Spleen (tissue), 11 donors: ENCODE results near the gene SEMA5B. TPM values are rescaled to one million over a fixed set of nuclear protein-coding genes. Genes with fewer than 3 reads are reported as not detected.

ENCODE experiments used
- DNase-seq: peaks from one replicate; pipeline ENCODE4 v3.0.0-alpha.2; 2020
- H3K27ac ChIP-seq, 8 donors: fragments of 200-600 bp; sonication (generic) in 7 of 8; 1 replicate in 4 of 8; 2 replicates in 4 of 8; pipeline versions ENCODE4 v1.5.0 to v1.8.0; 2016 to 2021; ENCODE audit warnings: inconsistent platforms in 4 of 8, mild to moderate bottlenecking in 4 of 8, moderate library complexity in 1 of 8
- H3K27me3 ChIP-seq, 7 donors: fragments of 200-600 bp; sonication (generic) in 6 of 7; replicated peaks in 1 of 7; 1 replicate in 4 of 7; 2 replicates in 3 of 7; pipeline versions ENCODE4 v1.5.0 to v1.8.0; 2016 to 2021; ENCODE audit warnings: inconsistent platforms in 3 of 7, mild to moderate bottlenecking in 1 of 7
- H3K36me3 ChIP-seq, 6 donors: fragments of 200-600 bp; sonication (generic) in 5 of 6; 1 replicate in 4 of 6; 2 replicates in 2 of 6; pipeline versions ENCODE4 v1.5.0 to v1.8.0; 2016 to 2021; ENCODE audit warnings: inconsistent platforms in 2 of 6
- H3K4me1 ChIP-seq, 6 donors: fragments of 200-600 bp; sonication (generic) in 5 of 6; 1 replicate in 3 of 6; 2 replicates in 3 of 6; pipeline versions ENCODE4 v1.5.0 to v1.8.0; 2016 to 2021; ENCODE audit warnings: inconsistent platforms in 3 of 6
- H3K4me3 ChIP-seq, 8 donors: fragments of 200-600 bp; sonication (generic) in 7 of 8; 1 replicate in 4 of 8; 2 replicates in 4 of 8; pipeline versions ENCODE4 v1.5.0 to v1.8.0; 2016 to 2021; ENCODE audit warnings: inconsistent platforms in 4 of 8, mild to moderate bottlenecking in 4 of 8, moderate library complexity in 2 of 8
- H3K9me3 ChIP-seq, 8 donors: fragments of 200-600 bp; sonication (generic) in 7 of 8; 1 replicate in 4 of 8; 2 replicates in 4 of 8; pipeline versions ENCODE4 v1.5.0 to v1.8.0; 2016 to 2021; ENCODE audit warnings: inconsistent platforms in 4 of 8
- CTCF ChIP-seq, 11 experiments: fragments of 200-600 bp in 7 of 11; fragments of 450-650 bp in 4 of 11; sonication (generic) in 4 of 11; IDR thresholded peaks in 8 of 11; conservative IDR thresholded peaks in 3 of 11; 1 replicate in 7 of 11; 2 replicates in 4 of 11; pipeline versions ENCODE4 v1.4.0 to v1.8.0; 2016 to 2021; ENCODE audit warnings: antibody characterized with exemption in 11 of 11, inconsistent platforms in 4 of 11, mild to moderate bottlenecking in 1 of 11
- POLR2A ChIP-seq, 3 donors: fragments of 450-650 bp; IDR thresholded peaks; one replicate each; pipeline ENCODE4 v1.5.1; 2017; ENCODE audit warnings: antibody characterized with exemption in 3 of 3, mild to moderate bottlenecking in 1 of 3
- POLR2AphosphoS5 ChIP-seq, 3 donors: sonication (generic); formaldehyde crosslinking; IDR thresholded peaks; one replicate each; pipeline ENCODE4 v1.5.1; 2017; ENCODE audit warnings: antibody characterized with exemption in 3 of 3
- WGBS, 5 donors: extraction: QIAGEN DNeasy Blood & Tissue Kit in 3 of 5; methylation state at CpG; one replicate each; pipeline versions ENCODE4 v1.1.5 to v1.1.7; 2013 to 2018; 5-methylcytosine and 5-hydroxymethylcytosine counted together
- intact Hi-C: fragments of 100-400 bp; cut with DNase I; formaldehyde crosslinking; loops from one replicate; pipeline ENCODE4 v1.15.0; 2023; ENCODE audit warnings: low total_unique reads
- polyA plus RNA-seq, 3 donors: library from polyadenylated mRNA; stranded (reverse); fragments of 200-250 nt; gene quantifications; one replicate each; pipeline ENCODE4 v1.2.1, GENCODE V29; 2013
- total RNA-seq, 7 donors: library from RNA; depleted of rRNA in 3 of 7; stranded (reverse); fragments of >200 nt in 3 of 7; fragmentation: NEBNext Ultra II Directional in 4 of 7; extraction: Animal tissue kit (Norgen Biotek cat#: 25700) in 4 of 7; gene quantifications; one replicate each; pipeline versions ENCODE4 v1.1.0 to v1.2.1, GENCODE V29; 2016 to 2021
- donor health status: healthy with polysubstance abuse.
- donor health status: DM: no; HTN: no; CAD: no; lungs with moderate emphysema.
- donor health status: DM: no; HTN: no; CAD: no.
- donor health status: Bipolar disorder and iron deficiency.
- donor health status: healthy.
- donor health status: DM: no; HTN: no; CAD: no.
- donor health status: DM: yes; HTN: yes; CAD: no.

Gene SEMA5B
- total and polyA plus RNA-seq, 10 donors, result 0.09 to 0.63 (median 0.41) TPM; not detected in 3

DNA sequence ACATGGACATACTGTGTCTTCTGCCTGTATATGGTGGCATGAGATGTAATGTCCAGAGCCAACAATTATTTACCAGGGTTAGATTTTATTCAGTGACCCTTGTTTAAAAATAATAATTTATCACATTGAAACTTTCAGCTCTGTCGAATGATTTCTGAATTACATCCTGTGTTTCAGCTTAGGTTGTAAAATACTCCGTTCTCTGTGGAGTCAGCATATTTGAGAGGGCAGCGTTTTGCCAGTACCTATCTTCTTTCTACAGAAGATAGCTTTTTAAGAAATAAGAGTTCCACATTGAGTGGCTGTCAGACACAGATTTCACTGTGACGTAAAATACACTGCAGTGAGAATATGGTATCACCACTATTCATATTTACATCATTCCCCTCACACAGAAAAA, 147.4 kb downstream of the SEMA5B start:
- intact Hi-C loops, result no loop called here

GRCh38 chr3:122875547-122876127, 151.9 kb downstream of the SEMA5B start:
- Histone ChIP-seq H3K4me1 (peaks cover 0 to 17% (median 2%) of the 10 kb centered on the region in 6 donors), H3K36me3 (peaks cover 0 to 49% (median 6%) of the 10 kb centered on the region in 6 donors), H3K4me3 (no peak overlapping the region), H3K27me3 (no peaks in the 10 kb centered on the region), H3K9me3 (no peaks in the 10 kb centered on the region), H3K27ac (no peak overlapping the region)
- TF ChIP-seq POLR2A (IDR thresholded peaks at IDR 0.05) (no peak), CTCF (IDR thresholded peaks at IDR 0.05 in 8 of 11, conservative IDR thresholded peaks at IDR 0.05 in 3 of 11) (no peak), POLR2AphosphoS5 (IDR thresholded peaks at IDR 0.05) (no peak)
- DNase-seq, result no peak
- intact Hi-C loops, result no loop called here

More for the DNA sequence above, 147.4 kb downstream of the SEMA5B start:
- no peak overlapping the region for H3K27ac ChIP-seq
- TF ChIP-seq CTCF (IDR thresholded peaks at IDR 0.05 in 8 of 11, conservative IDR thresholded peaks at IDR 0.05 in 3 of 11), result no peak
- TF ChIP-seq POLR2AphosphoS5 (IDR thresholded peaks at IDR 0.05), result no peak
- TF ChIP-seq POLR2A (IDR thresholded peaks at IDR 0.05), result no peak
- peaks cover 0 to 17% (median 2%) of the 10 kb centered on the region in 6 donors for H3K4me1 ChIP-seq
- 78 to 88% (median 86%) methylated on average over 4 of the region's 4 CpGs for WGBS, 5 donors
- no peak for DNase-seq
- H3K36me3 ChIP-seq, result peaks cover 0 to 46% (median 0%) of the 10 kb centered on the region in 6 donors
- H3K4me3 ChIP-seq, result no peak overlapping the region
- H3K9me3 ChIP-seq, result no peaks in the 10 kb centered on the region
- no peaks in the 10 kb centered on the region for H3K27me3 ChIP-seq

GRCh38 chr3:122873741-122874515, 153.6 kb downstream of the SEMA5B start:
- WGBS, 5 donors, result 90 to 94% (median 92%) methylated on average over 9 of the region's 9 CpGs
- H3K9me3 ChIP-seq, result no peaks in the 10 kb centered on the region
- H3K27ac ChIP-seq, result no peak overlapping the region
- H3K4me3 ChIP-seq, result no peak overlapping the region
- intact Hi-C loops, result no loop called here
- no peak for DNase-seq
- H3K36me3 ChIP-seq, result peaks cover 0 to 38% (median 6%) of the 10 kb centered on the region in 6 donors
- peaks cover 0 to 17% (median 2%) of the 10 kb centered on the region in 6 donors for H3K4me1 ChIP-seq
- no peak for TF ChIP-seq POLR2A (IDR thresholded peaks at IDR 0.05)
- no peak for TF ChIP-seq POLR2AphosphoS5 (IDR thresholded peaks at IDR 0.05)
- no peak for TF ChIP-seq CTCF (IDR thresholded peaks at IDR 0.05 in 8 of 11, conservative IDR thresholded peaks at IDR 0.05 in 3 of 11)
- H3K27me3 ChIP-seq, result no peaks in the 10 kb centered on the region

DNA sequence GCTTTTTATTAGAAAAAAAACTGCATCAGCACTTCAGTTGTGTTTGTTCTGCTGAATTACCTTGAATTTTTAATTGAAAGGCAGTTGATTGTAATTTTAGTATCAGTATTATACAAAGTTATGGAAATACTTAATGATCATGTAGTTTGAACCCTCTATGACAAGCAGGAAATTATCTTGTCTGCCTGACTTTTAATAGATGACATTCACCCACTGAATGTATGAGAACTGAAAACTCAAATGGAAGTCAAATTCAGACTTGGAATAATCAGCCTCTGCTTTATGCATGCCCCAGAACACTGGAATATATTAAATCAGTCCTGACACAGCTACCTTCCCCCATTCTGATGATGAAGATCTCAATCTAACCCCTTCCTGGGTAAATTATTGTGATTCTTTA, 159.2 kb downstream of the SEMA5B start:
- H3K36me3 ChIP-seq, result peaks cover 0 to 72% (median 7%) of the 10 kb centered on the region in 6 donors
- H3K9me3 ChIP-seq, result no peaks in the 10 kb centered on the region
- H3K27ac ChIP-seq, result no peak overlapping the region
- no peak overlapping the region for H3K4me3 ChIP-seq
- H3K4me1 ChIP-seq, result no peaks in the 10 kb centered on the region
- H3K27me3 ChIP-seq, result no peaks in the 10 kb centered on the region
- DNase-seq, result no peak
- intact Hi-C loops, result no loop called here
- TF ChIP-seq POLR2A (IDR thresholded peaks at IDR 0.05), result no peak
- no peak for TF ChIP-seq CTCF (IDR thresholded peaks at IDR 0.05 in 8 of 11, conservative IDR thresholded peaks at IDR 0.05 in 3 of 11)
- no peak for TF ChIP-seq POLR2AphosphoS5 (IDR thresholded peaks at IDR 0.05)
